ENCODE measurements around the gene SNX33. TPM values are rescaled to one million over a fixed set of nuclear protein-coding genes. Genes with fewer than 3 reads are reported as not detected.
"Not testable (repeated sequence)": the region's sequence is repeated elsewhere in the genome, so short reads cannot be mapped to it uniquely, and the experiment has no call there.

SNX33 gene
- total and polyA plus RNA-seq, 7 experiments from 2014 or later: 0.13 to 3.4 (median 1.3) TPM

- ChIA-PET POLR2A (no interaction called here), CTCF (interaction anchor here (0.7 kb wide), 1 partner anchor 1227 kb away, joined by 3 read pairs; no protein-coding TSS in a partner anchor)
- Histone ChIP-seq H3K9me3 (ENCODE audit: control insufficient read depth in 2 of 3, low read length in 3 of 3) (no peaks in the 10 kb centered on the region), H3K27ac (ENCODE audit: low read depth, low read length) (no peak overlapping the region), H3K4me3 (ENCODE audit: low read length) (no peak overlapping the region), H3K27me3 (ENCODE audit: control insufficient read depth in 2 of 2, insufficient read depth in 2 of 2, low read length in 2 of 2) (no peaks in the 10 kb centered on the region), H3K4me1 (ENCODE audit: control insufficient read depth in 2 of 2, insufficient read depth in 2 of 2, low read length in 2 of 2) (no peaks in the 10 kb centered on the region), H3K36me3 (ENCODE audit: control insufficient read depth in 2 of 3, insufficient read depth in 3 of 3, low read length in 3 of 3) (no peaks in the 10 kb centered on the region)
- Mint-ChIP-seq H3K27me3 (no peaks in the 10 kb centered on the region), H3K4me3 (no peak overlapping the region), H3K36me3 (no peaks in the 10 kb centered on the region), H3K27ac (peak overlapping the region in 1 of 9 donors; percentile 70), H3K9me3 (no peaks in the 10 kb centered on the region), H3K4me1 (peaks cover 0 to 4% (median 0%) of the 10 kb centered on the region in 7 donors)
- intact Hi-C loops (cut with micrococcal nuclease): no loop called here
- ATAC-seq: no peak
- no peak for DNase-seq
Measured at GRCh38 chr15:75680007-75680789, 32.5 kb downstream of the SNX33 start.

GRCh38 chr15:75682181-75683135 lies 34.7 kb downstream of the SNX33 start:
- H3K4me1 ChIP-seq (ENCODE audit: control insufficient read depth in 2 of 2, insufficient read depth in 2 of 2, low read length in 2 of 2): no peaks in the 10 kb centered on the region
- H3K36me3 Mint-ChIP-seq: no peaks in the 10 kb centered on the region
- ATAC-seq (no peak), DNase-seq (no peak)
- H3K36me3 ChIP-seq (ENCODE audit: control insufficient read depth in 2 of 3, insufficient read depth in 3 of 3, low read length in 3 of 3): no peaks in the 10 kb centered on the region
- no peaks in the 10 kb centered on the region for H3K9me3 ChIP-seq (ENCODE audit: control insufficient read depth in 2 of 3, low read length in 3 of 3)
- H3K4me1 Mint-ChIP-seq: peaks cover 0 to 4% (median 0%) of the 10 kb centered on the region in 7 donors
- no peaks in the 10 kb centered on the region for H3K27me3 Mint-ChIP-seq
- ChIA-PET POLR2A (interaction anchor here (0.6 kb wide), 1 partner anchor 42 kb away, joined by 6 read pairs; no protein-coding TSS in a partner anchor), CTCF (interaction anchor here (0.6 to 2.3 kb wide), 3 partner anchors 11 to 315 kb away, joined by 3 to 6 read pairs (median 3); no protein-coding TSS in a partner anchor)
- no peak overlapping the region for H3K4me3 ChIP-seq (ENCODE audit: low read length)
- H3K9me3 Mint-ChIP-seq: no peaks in the 10 kb centered on the region
- intact Hi-C loops (cut with micrococcal nuclease): loop anchor here (1.0 to 2.0 kb wide), 3 partner anchors 42 to 315 kb away; partner anchors contain the start of gene IMP3 (in 1 of the 2)
- no peak overlapping the region for H3K27ac ChIP-seq (ENCODE audit: low read depth, low read length)
- H3K4me3 Mint-ChIP-seq: no peak overlapping the region
- no peak overlapping the region for H3K27ac Mint-ChIP-seq
- H3K27me3 ChIP-seq (ENCODE audit: control insufficient read depth in 2 of 2, insufficient read depth in 2 of 2, low read length in 2 of 2): no peaks in the 10 kb centered on the region

DNA sequence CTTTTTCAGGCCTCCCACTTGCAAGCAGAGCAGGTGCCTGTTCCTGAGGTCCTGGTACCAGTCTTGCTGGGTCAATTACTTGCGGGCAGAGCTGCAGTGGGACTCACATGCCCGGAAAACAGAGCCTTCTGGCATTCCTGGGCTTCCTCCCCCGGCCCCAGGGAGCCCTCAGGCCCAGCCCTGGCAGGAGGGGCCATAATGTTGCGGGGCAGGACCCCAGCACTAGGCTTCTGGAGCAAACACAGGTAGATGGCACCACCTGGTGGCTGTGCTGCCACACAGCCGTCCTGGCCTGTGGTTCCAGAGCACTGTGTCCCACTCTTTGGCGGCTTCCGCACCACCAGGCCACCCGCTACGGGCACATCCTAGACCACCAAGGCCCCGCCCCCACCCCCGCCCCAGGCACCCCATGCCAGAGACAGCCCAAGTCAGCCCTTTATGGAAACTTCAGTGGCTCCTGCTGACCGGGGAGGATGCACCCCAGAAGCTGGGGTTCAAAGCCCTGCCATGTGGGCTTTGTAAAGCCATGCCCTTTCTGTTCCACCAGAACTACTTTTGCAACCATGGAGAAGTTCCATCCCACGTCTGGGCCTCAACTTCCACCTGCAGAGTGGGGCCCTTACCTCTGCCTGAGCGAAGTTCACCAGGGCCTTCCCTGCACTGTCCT lies 36.1 kb downstream of the SNX33 start:
- H3K27me3 ChIP-seq (ENCODE audit: control insufficient read depth in 2 of 2, insufficient read depth in 2 of 2, low read length in 2 of 2); H3K36me3 Mint-ChIP-seq; H3K9me3 Mint-ChIP-seq; H3K4me1 Mint-ChIP-seq; H3K27ac ChIP-seq (ENCODE audit: low read depth, low read length); POLR2A ChIA-PET; H3K9me3 ChIP-seq (ENCODE audit: control insufficient read depth in 2 of 3, low read length in 3 of 3); H3K27ac Mint-ChIP-seq; H3K36me3 ChIP-seq (ENCODE audit: control insufficient read depth in 2 of 3, insufficient read depth in 3 of 3, low read length in 3 of 3); H3K27me3 Mint-ChIP-seq; H3K4me3 ChIP-seq (ENCODE audit: low read length); H3K4me1 ChIP-seq (ENCODE audit: control insufficient read depth in 2 of 2, insufficient read depth in 2 of 2, low read length in 2 of 2); H3K4me3 Mint-ChIP-seq: not testable (repeated sequence)
- DNase-seq: peak; percentile 26 to 71 (median 49)
- peak; percentile 77 for ATAC-seq
- CTCF ChIA-PET: interaction anchor here (0.7 to 2.3 kb wide), 4 partner anchors 37 to 316 kb away, joined by 3 to 6 read pairs (median 3); partner anchors contain the start of gene IMP3
- intact Hi-C loops (cut with micrococcal nuclease): loop anchor here (1.0 to 2.0 kb wide), 3 partner anchors 43 to 316 kb away; partner anchors contain the start of gene IMP3 (in 1 of the 2)

DNA sequence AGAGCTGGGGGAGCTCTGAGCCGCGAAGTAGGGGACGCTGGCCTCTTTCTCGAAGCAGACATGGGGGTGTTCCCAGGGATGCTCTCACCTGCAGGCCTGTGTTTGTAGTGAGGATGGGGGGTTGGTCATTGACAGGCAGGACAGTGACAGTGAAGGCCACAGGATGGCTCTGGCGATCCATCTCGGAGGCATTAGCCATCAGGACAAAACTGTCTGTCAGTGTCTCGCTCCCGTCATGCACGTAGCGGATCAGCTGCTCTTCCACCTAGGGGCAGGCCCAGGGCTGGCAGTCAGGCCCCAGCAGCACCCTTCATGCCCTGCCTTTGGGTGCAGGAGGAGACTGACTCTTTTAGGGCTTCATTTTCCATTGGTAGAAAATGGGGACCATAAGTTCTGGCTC lies 36.9 kb downstream of the SNX33 start:
- Histone ChIP-seq H3K9me3 (ENCODE audit: control insufficient read depth in 2 of 3, low read length in 3 of 3) (no peaks in the 10 kb centered on the region), H3K27ac (ENCODE audit: low read depth, low read length) (no peak overlapping the region), H3K4me1 (ENCODE audit: control insufficient read depth in 2 of 2, insufficient read depth in 2 of 2, low read length in 2 of 2) (no peaks in the 10 kb centered on the region), H3K4me3 (ENCODE audit: low read length) (no peak overlapping the region), H3K36me3 (ENCODE audit: control insufficient read depth in 2 of 3, insufficient read depth in 3 of 3, low read length in 3 of 3) (no peaks in the 10 kb centered on the region), H3K27me3 (ENCODE audit: control insufficient read depth in 2 of 2, insufficient read depth in 2 of 2, low read length in 2 of 2) (no peaks in the 10 kb centered on the region)
- Mint-ChIP-seq H3K4me3 (no peak overlapping the region), H3K4me1 (peaks cover 0 to 4% (median 0%) of the 10 kb centered on the region in 7 donors), H3K27me3 (no peaks in the 10 kb centered on the region), H3K9me3 (no peaks in the 10 kb centered on the region), H3K27ac (no peak overlapping the region), H3K36me3 (no peaks in the 10 kb centered on the region)
- DNase-seq (no peak), ATAC-seq (no peak)
- ChIA-PET POLR2A (no interaction called here), CTCF (interaction anchor here (0.7 to 2.3 kb wide), 4 partner anchors 38 to 317 kb away, joined by 3 to 6 read pairs (median 3); partner anchors contain the start of gene IMP3)
- intact Hi-C loops (cut with micrococcal nuclease): no loop called here

DNA sequence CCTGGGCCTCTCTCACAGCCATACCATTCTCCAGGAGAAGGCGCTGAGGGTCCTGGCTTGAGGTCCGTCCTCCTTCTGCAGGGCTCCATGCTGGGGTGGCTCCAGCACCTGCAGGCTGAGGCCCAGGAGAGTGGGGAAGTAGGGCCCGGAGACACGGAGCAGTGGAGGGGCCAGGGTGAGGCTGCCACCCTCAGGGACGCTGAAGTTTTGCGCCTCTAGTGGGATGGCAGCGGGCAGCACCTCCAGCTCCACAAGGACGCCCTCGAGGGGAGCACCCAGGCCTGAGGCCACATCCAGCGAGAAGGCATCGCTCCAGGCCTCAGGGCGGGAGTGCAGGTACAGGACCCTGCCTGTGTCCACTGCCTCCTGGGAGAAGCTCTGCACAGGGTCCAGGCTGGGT lies 37.5 kb downstream of the SNX33 start:
- no peaks in the 10 kb centered on the region for H3K9me3 ChIP-seq (ENCODE audit: control insufficient read depth in 2 of 3, low read length in 3 of 3)
- no peaks in the 10 kb centered on the region for H3K9me3 Mint-ChIP-seq
- no peak overlapping the region for H3K4me3 ChIP-seq (ENCODE audit: low read length)
- H3K36me3 Mint-ChIP-seq: no peaks in the 10 kb centered on the region
- intact Hi-C loops (cut with micrococcal nuclease): no loop called here
- H3K4me3 Mint-ChIP-seq: no peak overlapping the region
- H3K36me3 ChIP-seq (ENCODE audit: control insufficient read depth in 2 of 3, insufficient read depth in 3 of 3, low read length in 3 of 3): no peaks in the 10 kb centered on the region
- no peak overlapping the region for H3K27ac ChIP-seq (ENCODE audit: low read depth, low read length)
- peaks cover 0 to 4% (median 0%) of the 10 kb centered on the region in 7 donors for H3K4me1 Mint-ChIP-seq
- no peaks in the 10 kb centered on the region for H3K27me3 ChIP-seq (ENCODE audit: control insufficient read depth in 2 of 2, insufficient read depth in 2 of 2, low read length in 2 of 2)
- H3K27ac Mint-ChIP-seq: no peak overlapping the region
- H3K27me3 Mint-ChIP-seq: no peaks in the 10 kb centered on the region
- POLR2A ChIA-PET: no interaction called here
- CTCF ChIA-PET: interaction anchor here (2.3 kb wide), 1 partner anchor 317 kb away, joined by 6 read pairs; no protein-coding TSS in a partner anchor
- no peak for DNase-seq
- ATAC-seq: no peak
- no peaks in the 10 kb centered on the region for H3K4me1 ChIP-seq (ENCODE audit: control insufficient read depth in 2 of 2, insufficient read depth in 2 of 2, low read length in 2 of 2)

GRCh38 chr15:75686212-75686642 lies 38.5 kb downstream of the SNX33 start:
- H3K27me3 ChIP-seq (ENCODE audit: control insufficient read depth in 2 of 2, insufficient read depth in 2 of 2, low read length in 2 of 2); POLR2A ChIA-PET; H3K4me1 Mint-ChIP-seq; H3K27me3 Mint-ChIP-seq; H3K27ac ChIP-seq (ENCODE audit: low read depth, low read length); H3K9me3 Mint-ChIP-seq; H3K4me3 Mint-ChIP-seq; H3K9me3 ChIP-seq (ENCODE audit: control insufficient read depth in 2 of 3, low read length in 3 of 3); H3K4me3 ChIP-seq (ENCODE audit: low read length); H3K4me1 ChIP-seq (ENCODE audit: control insufficient read depth in 2 of 2, insufficient read depth in 2 of 2, low read length in 2 of 2); H3K27ac Mint-ChIP-seq; H3K36me3 ChIP-seq (ENCODE audit: control insufficient read depth in 2 of 3, insufficient read depth in 3 of 3, low read length in 3 of 3); H3K36me3 Mint-ChIP-seq: not testable (repeated sequence)
- DNase-seq (peak; percentile 49 to 85 (median 70)), ATAC-seq (peak; percentile 85)
- intact Hi-C loops (cut with micrococcal nuclease): loop anchor here in 1 of 2 donors (1.0 kb wide), 1 partner anchor 116 kb away; no protein-coding TSS in a partner anchor
- CTCF ChIA-PET: interaction anchor here (0.8 to 1.0 kb wide), 2 partner anchors 10 to 116 kb away, joined by 3 read pairs; no protein-coding TSS in a partner anchor
